ENCODE data around the gene DCLK1.

DCLK1 gene

GRCh38 chr13:35724446-35724845 is 406.7 kb downstream of the DCLK1 start:
- in situ Hi-C loops (cut with HindIII; ENCODE audit: low sequenced_read_pairs): no loop called here

DNA sequence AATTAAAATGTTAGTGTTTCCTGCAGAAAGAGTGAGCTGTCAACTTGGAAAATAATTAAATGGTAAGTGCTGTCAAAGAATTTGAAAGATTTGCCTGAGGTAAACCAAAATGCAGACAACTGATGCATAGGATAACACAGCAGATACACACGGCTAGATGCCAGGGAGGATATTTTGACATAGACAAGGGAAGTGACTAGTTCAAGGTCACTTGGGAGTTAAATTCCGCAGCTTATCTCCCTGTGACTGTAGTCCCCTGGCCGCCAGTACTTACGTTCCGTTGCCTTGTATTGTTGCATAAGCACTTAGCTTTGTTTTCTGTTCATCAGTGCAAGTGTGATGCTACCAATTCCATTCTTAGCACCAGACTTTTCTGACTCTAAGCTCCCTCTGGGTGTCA is 407.4 kb downstream of the DCLK1 start:
- in situ Hi-C loops (cut with HindIII; ENCODE audit: low sequenced_read_pairs): no loop called here

GRCh38 chr13:35723053-35723461 is 408.1 kb downstream of the DCLK1 start:
- in situ Hi-C loops (cut with HindIII; ENCODE audit: low sequenced_read_pairs): no loop called here

GRCh38 chr13:35722458-35723052 is 408.6 kb downstream of the DCLK1 start:
- in situ Hi-C loops (cut with HindIII; ENCODE audit: low sequenced_read_pairs): no loop called here

GRCh38 chr13:35720690-35721554 is 410.3 kb downstream of the DCLK1 start:
- in situ Hi-C loops (cut with HindIII; ENCODE audit: low sequenced_read_pairs): no loop called here

GRCh38 chr13:35720290-35720689 is 410.9 kb downstream of the DCLK1 start:
- in situ Hi-C loops (cut with HindIII; ENCODE audit: low sequenced_read_pairs): no loop called here

Data from endothelial cell of hepatic sinusoid (primary cell).